HFF-Myc (cell line): Measurements from ENCODE around the gene NOX5.

ENCODE experiments used
- DNase-seq: peaks from one replicate; pipeline ENCODE4 v3.0.0-alpha.2; 2011; ENCODE audit warnings: low read depth; ENCODE audit errors: extremely low read depth
- H3K4me3 ChIP-seq: replicated peaks from 2 replicates; pipeline ENCODE4 v1.5.1; 2011; ENCODE audit warnings: low read depth, mild to moderate bottlenecking, control low read depth, low read length
- CTCF ChIP-seq: IDR thresholded peaks from 2 replicates; pipeline ENCODE4 v1.5.1; 2012; ENCODE audit warnings: mild to moderate bottlenecking, low read depth, low read length, control low read depth; ENCODE audit errors: missing control alignments

NOX5 gene

GRCh38 chr15:68979816-68980215 lies 34.7 kb upstream of the NOX5 start:
- no peak overlapping the region for H3K4me3 ChIP-seq
- no peak for DNase-seq
- TF ChIP-seq CTCF: no peak

- no peak for DNase-seq
- no peak overlapping the region for H3K4me3 ChIP-seq
- TF ChIP-seq CTCF: no peak
Measured at GRCh38 chr15:68980786-68981185, 33.7 kb upstream of the NOX5 start.

- DNase-seq: no peak
- H3K4me3 ChIP-seq: no peak overlapping the region
- TF ChIP-seq CTCF: no peak
Measured at GRCh38 chr15:68981941-68982340, 32.6 kb upstream of the NOX5 start.

- no peak overlapping the region for H3K4me3 ChIP-seq
- DNase-seq: no peak
- no peak for TF ChIP-seq CTCF
Measured at GRCh38 chr15:68982976-68983563, 31.4 kb upstream of the NOX5 start.

GRCh38 chr15:68983961-68984481 lies 30.5 kb upstream of the NOX5 start:
- no peak for DNase-seq
- H3K4me3 ChIP-seq: no peak overlapping the region
- TF ChIP-seq CTCF: no peak

- TF ChIP-seq CTCF: no peak
- no peak for DNase-seq
- no peak overlapping the region for H3K4me3 ChIP-seq
Measured at GRCh38 chr15:68984586-68984985, 29.9 kb upstream of the NOX5 start.
